Heart right ventricle (tissue), 16 donors: ENCODE results near the gene FAM200A. TPM values are rescaled to one million over a fixed set of nuclear protein-coding genes. Genes with fewer than 3 reads are reported as not detected.

Experiments
- ATAC-seq, 8 donors: fragments of 200-7000 bp; cut with Tn5 transposase; one replicate each; pipeline ENCODE4 v1.9.1; 2020; ENCODE audit warnings: mild to moderate bottlenecking in 8 of 8, moderate library complexity in 8 of 8, moderate number of reproducible peaks in 1 of 8
- DNase-seq, 2 donors: peaks; one replicate each; pipeline ENCODE4 v3.0.0-alpha.2; 2020
- H3K27ac ChIP-seq, 10 donors: fragments of 200-600 bp; sonication (generic) in 2 of 10; one replicate each; pipeline versions ENCODE4 v1.5.0 to v1.8.0; 2020 to 2022; ENCODE audit warnings: mild to moderate bottlenecking in 3 of 10
- H3K27me3 ChIP-seq, 7 donors: fragments of 200-600 bp; one replicate each; pipeline ENCODE4 v1.8.0; 2021 to 2022; ENCODE audit warnings: mild to moderate bottlenecking in 2 of 7
- H3K36me3 ChIP-seq, 9 donors: fragments of 200-600 bp; sonication (generic) in 1 of 9; one replicate each; pipeline versions ENCODE4 v1.5.0 to v1.8.0; 2020 to 2022; ENCODE audit warnings: mild to moderate bottlenecking in 2 of 9
- H3K4me1 ChIP-seq, 9 donors: fragments of 200-600 bp; sonication (generic) in 1 of 9; one replicate each; pipeline versions ENCODE4 v1.5.0 to v1.8.0; 2020 to 2022; ENCODE audit warnings: mild to moderate bottlenecking in 4 of 9
- H3K4me3 ChIP-seq, 10 donors: fragments of 200-600 bp; sonication (generic) in 2 of 10; one replicate each; pipeline versions ENCODE4 v1.5.0 to v1.8.0; 2020 to 2022; ENCODE audit warnings: mild to moderate bottlenecking in 7 of 10, moderate library complexity in 2 of 10
- H3K9me3 ChIP-seq, 11 donors: fragments of 200-600 bp in 10 of 11; sonication (generic) in 2 of 11; one replicate each; pipeline versions ENCODE4 v1.5.0 to v1.8.0; 2013 to 2022; ENCODE audit warnings: mild to moderate bottlenecking in 2 of 11, control low read depth in 1 of 11, moderate library complexity in 1 of 11
- CTCF ChIP-seq, 9 donors: fragments of 200-600 bp; sonication (generic) in 2 of 9; IDR thresholded peaks; one replicate each; pipeline versions ENCODE4 v1.5.0 to v1.8.0; 2021 to 2022; ENCODE audit warnings: antibody characterized with exemption in 9 of 9, mild to moderate bottlenecking in 5 of 9, moderate library complexity in 1 of 9
- WGBS, 2 donors: extraction: QIAGEN DNeasy Blood & Tissue Kit; methylation state at CpG; one replicate each; pipeline ENCODE4 v1.1.7; 2013; ENCODE audit warnings: inconsistent platforms in 1 of 2; 5-methylcytosine and 5-hydroxymethylcytosine counted together
- intact Hi-C, 10 donors: fragments of 100-400 bp; cut with DNase I; formaldehyde crosslinking; loops; one replicate each; pipeline versions ENCODE4 v1.11.1 to v1.14.2; 2022
- polyA plus RNA-seq, 2 donors: library from polyadenylated mRNA; stranded (reverse); fragments of 200-250 nt; gene quantifications; one replicate each; pipeline ENCODE4 v1.2.3, GENCODE V29; 2013
- total RNA-seq, 10 donors: library from RNA; stranded (reverse); fragmentation: NEBNext Ultra II Directional in 3 of 10; extraction: Animal tissue kit (Norgen Biotek cat#: 25700) in 3 of 10; gene quantifications; one replicate each; pipeline versions ENCODE4 v1.2.1 to v1.2.4, GENCODE V29; 2021 to 2023
- donor health status: Arrhythmogenic right ventricular cardiomyopathy.
- donor health status: ischemic (EF 13 %, LVEDD 7.1; RV severe dilation, severe dysfunction).
- donor health status: healthy with polysubstance abuse.
- donor health status: DM: no; HTN: yes; CAD: no.
- donor health status: DM: no; HTN: no; CAD: no.
- donor health status: ischemic (EF 25% LVEDD 6.9; RV normal size, moderate dysfunction).
- donor health status: ischemic (EF 25% LVEDD 5.7; RV mildly dilated, moderate dysfunction).
- donor health status: healthy.
- donor health status: DM: yes; HTN: yes; CAD: no.
- donor health status: Ischemic cardiomyopathy.
- donor health status: ischemic (EF 35%, LVEDD 5.7; RV mildly dilated, moderate dysfunction).
- donor health status: nonischemic (EF 11% LVEDD 7.7; RV severe dilation, severe dysfunction).
- donor health status: DM: yes; HTN: yes; CAD: no.
- donor health status: PGD.
- donor health status: ischemic (EF 29% LVEDD 5.4; RV normal size, mild dysfunction).
- donor health status: nonischemic (EF 23%, LVEDD 6.1; RV moderate dilation, normal function).

The FAM200A gene
- total and polyA plus RNA-seq, 12 donors, result 3.4 to 7.7 (median 5.6) TPM

- intact Hi-C loops, result no loop called here
- 95 to 100% methylated on average over 2 of the region's 2 CpGs for WGBS, 2 donors
- H3K4me3 ChIP-seq, result no peak overlapping the region
- no peak overlapping the region for H3K27ac ChIP-seq
- DNase-seq, result no peak
- H3K9me3 ChIP-seq, result peaks cover 3 to 97% (median 38%) of the 10 kb centered on the region in 11 donors
- no peaks in the 10 kb centered on the region for H3K27me3 ChIP-seq
- no peaks in the 10 kb centered on the region for H3K4me1 ChIP-seq
- TF ChIP-seq CTCF (IDR thresholded peaks at IDR 0.05), result no peak
- peaks cover 8 to 38% (median 27%) of the 10 kb centered on the region in 9 donors for H3K36me3 ChIP-seq
- ATAC-seq, result no peak
Observed at GRCh38 chr7:99535667-99536066, 16.2 kb downstream of the FAM200A start.

- Histone ChIP-seq H3K9me3 (peaks cover 3 to 86% (median 35%) of the 10 kb centered on the region in 11 donors), H3K36me3 (peaks cover 8 to 80% (median 65%) of the 10 kb centered on the region in 9 donors), H3K27ac (no peak overlapping the region), H3K4me3 (no peak overlapping the region), H3K4me1 (no peaks in the 10 kb centered on the region), H3K27me3 (no peaks in the 10 kb centered on the region)
- DNase-seq, result no peak
- ATAC-seq, result no peak
- no peak for TF ChIP-seq CTCF (IDR thresholded peaks at IDR 0.05)
- 98 to 99% methylated on average over 12 of the region's 12 CpGs for WGBS, 2 donors
- intact Hi-C loops, result no loop called here
Observed at GRCh38 chr7:99531354-99531765, 20.6 kb downstream of the FAM200A start.

GRCh38 chr7:99525713-99526440 lies 26.0 kb downstream of the FAM200A start:
- Histone ChIP-seq H3K4me3 (no peak overlapping the region), H3K4me1 (no peaks in the 10 kb centered on the region), H3K9me3 (peaks cover 0 to 31% (median 12%) of the 10 kb centered on the region in 11 donors), H3K27ac (no peak overlapping the region), H3K27me3 (no peaks in the 10 kb centered on the region), H3K36me3 (peaks cover 0 to 98% (median 51%) of the 10 kb centered on the region in 9 donors)
- WGBS, 2 donors, result 95% methylated on average over 21 of the region's 21 CpGs
- TF ChIP-seq CTCF (IDR thresholded peaks at IDR 0.05), result peak in 2 of 9 donors; percentile 25 to 27
- no peak for DNase-seq
- ATAC-seq, result no peak
- intact Hi-C loops, result no loop called here

- intact Hi-C loops, result no loop called here
- no peak for DNase-seq
- no peak overlapping the region for H3K27ac ChIP-seq
- no peak for ATAC-seq
- H3K4me1 ChIP-seq, result no peaks in the 10 kb centered on the region
- WGBS, 2 donors, result 95 to 98% methylated on average over 3 of the region's 3 CpGs
- H3K9me3 ChIP-seq, result no peaks in the 10 kb centered on the region
- H3K4me3 ChIP-seq, result no peak overlapping the region
- peaks cover 0 to 93% (median 33%) of the 10 kb centered on the region in 9 donors for H3K36me3 ChIP-seq
- H3K27me3 ChIP-seq, result no peaks in the 10 kb centered on the region
- TF ChIP-seq CTCF (IDR thresholded peaks at IDR 0.05), result no peak
Observed at GRCh38 chr7:99521399-99521798, 30.5 kb downstream of the FAM200A start.
